Activated T-helper 2 cell treated with anti-CD3 and anti-CD28 coated beads, Interferon-gamma antibody, Interleukin-2, Interleukin-4, amounts not matched to agents 10 μg/mL and 5 μg/mL and 100 μg/mL, durations not matched to agents 14 hours and 24 hours and 36 hours (primary cell): ENCODE data around the gene GRM1. TPM values are rescaled to one million over a fixed set of nuclear protein-coding genes. Genes with fewer than 3 reads are reported as not detected.

Experiments
- DNase-seq: peaks from one replicate; pipeline ENCODE4 v3.0.0; 2021; ENCODE audit warnings: low spot score
- H3K27ac Mint-ChIP-seq: one replicate; pipeline ENCODE4 v1.8.0; 2021; ENCODE audit warnings: mixed read lengths
- H3K27me3 Mint-ChIP-seq: one replicate; pipeline ENCODE4 v1.8.0; 2021; ENCODE audit warnings: low read depth, mixed read lengths
- H3K36me3 Mint-ChIP-seq: one replicate; pipeline ENCODE4 v1.8.0; 2021; ENCODE audit warnings: low read depth, mixed read lengths
- H3K4me1 Mint-ChIP-seq: one replicate; pipeline ENCODE4 v1.8.0; 2021; ENCODE audit warnings: low read depth, mixed read lengths
- H3K4me3 Mint-ChIP-seq: one replicate; pipeline ENCODE4 v1.8.0; 2021; ENCODE audit warnings: low read depth, mild to moderate bottlenecking, moderate library complexity, mixed read lengths
- H3K9me3 Mint-ChIP-seq: one replicate; pipeline ENCODE4 v1.8.0; 2021; ENCODE audit warnings: mixed read lengths
- intact Hi-C: fragments of 100-400 bp; cut with micrococcal nuclease; formaldehyde crosslinking; loops from one replicate; pipeline ENCODE4 v1.15.1; 2023
- total RNA-seq: library from RNA; stranded (reverse); gene quantifications from 2 replicates; pipeline ENCODE4 v1.2.3, GENCODE V29; 2022

Gene GRM1
- total RNA-seq, 1 donor from 2014 or later = not detected

DNA sequence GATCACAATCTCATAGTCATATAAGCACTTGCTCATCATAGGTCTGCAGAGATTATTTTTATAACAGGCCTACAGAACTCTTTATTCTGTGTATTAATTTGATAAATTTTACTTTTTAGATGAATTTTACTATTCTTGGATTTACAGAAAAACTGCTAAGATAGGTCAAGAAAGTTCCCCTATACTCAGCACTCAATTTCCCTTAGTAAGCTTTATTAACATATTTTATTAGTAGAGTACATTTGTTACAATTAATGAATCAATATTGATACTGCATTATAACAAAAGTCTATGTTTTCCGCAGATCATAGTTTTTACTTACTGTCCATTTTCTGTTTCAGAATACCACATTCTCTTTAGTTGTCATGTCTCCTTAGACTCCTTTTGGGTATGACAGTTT, 148.9 kb downstream of the GRM1 start:
- Mint-ChIP-seq H3K4me1 (no peaks in the 10 kb centered on the region), H3K9me3 (no peaks in the 10 kb centered on the region), H3K27ac (no peak overlapping the region), H3K4me3 (no peak overlapping the region), H3K36me3 (no peaks in the 10 kb centered on the region), H3K27me3 (no peaks in the 10 kb centered on the region)
- intact Hi-C loops = no loop called here
- no peak for DNase-seq

DNA sequence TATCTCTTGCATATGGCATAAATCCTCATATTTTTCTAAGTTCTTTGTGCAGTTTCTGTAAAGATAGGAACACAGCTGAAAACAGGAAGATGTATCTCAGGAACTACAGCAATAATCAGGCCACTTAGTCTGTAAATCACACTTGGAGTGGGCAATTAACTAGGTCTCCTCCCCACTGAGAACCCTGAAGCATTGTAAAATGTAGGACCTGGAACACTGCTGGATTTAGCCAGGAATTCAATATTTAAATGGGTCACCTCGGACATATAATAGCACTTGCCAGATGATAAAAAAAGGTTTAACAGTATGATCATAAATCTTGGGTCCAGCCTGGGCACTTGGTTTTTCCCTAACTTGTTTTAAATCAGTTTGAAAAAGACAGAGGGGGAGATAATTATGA, 155.0 kb downstream of the GRM1 start:
- no peak for DNase-seq
- Mint-ChIP-seq H3K4me1 (no peaks in the 10 kb centered on the region), H3K36me3 (no peaks in the 10 kb centered on the region), H3K4me3 (no peak overlapping the region), H3K9me3 (no peaks in the 10 kb centered on the region), H3K27me3 (no peaks in the 10 kb centered on the region), H3K27ac (no peak overlapping the region)
- intact Hi-C loops = no loop called here

DNA sequence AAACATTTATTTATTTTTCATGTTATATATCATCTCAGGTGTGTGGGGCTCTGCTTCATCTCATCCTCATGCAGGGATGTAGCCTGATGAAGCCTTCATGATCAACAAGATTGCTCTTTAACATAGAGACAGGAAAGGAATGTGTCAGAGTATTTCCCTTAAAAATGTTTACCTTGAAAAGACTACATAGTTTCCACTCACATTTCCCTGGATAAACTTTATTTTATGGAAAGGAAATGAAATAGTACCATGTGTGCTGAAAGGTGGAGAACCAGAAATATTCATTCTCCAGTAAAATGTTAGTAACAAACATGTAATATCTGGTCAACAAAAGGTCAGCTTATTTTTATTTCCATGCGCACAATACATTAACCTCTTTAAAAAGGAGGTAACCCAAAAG, 155.8 kb downstream of the GRM1 start:
- no peak overlapping the region for H3K4me3 Mint-ChIP-seq
- H3K27me3 Mint-ChIP-seq = no peaks in the 10 kb centered on the region
- H3K36me3 Mint-ChIP-seq = no peaks in the 10 kb centered on the region
- H3K27ac Mint-ChIP-seq = no peak overlapping the region
- DNase-seq = no peak
- no peaks in the 10 kb centered on the region for H3K9me3 Mint-ChIP-seq
- no peaks in the 10 kb centered on the region for H3K4me1 Mint-ChIP-seq
- intact Hi-C loops = no loop called here

DNA sequence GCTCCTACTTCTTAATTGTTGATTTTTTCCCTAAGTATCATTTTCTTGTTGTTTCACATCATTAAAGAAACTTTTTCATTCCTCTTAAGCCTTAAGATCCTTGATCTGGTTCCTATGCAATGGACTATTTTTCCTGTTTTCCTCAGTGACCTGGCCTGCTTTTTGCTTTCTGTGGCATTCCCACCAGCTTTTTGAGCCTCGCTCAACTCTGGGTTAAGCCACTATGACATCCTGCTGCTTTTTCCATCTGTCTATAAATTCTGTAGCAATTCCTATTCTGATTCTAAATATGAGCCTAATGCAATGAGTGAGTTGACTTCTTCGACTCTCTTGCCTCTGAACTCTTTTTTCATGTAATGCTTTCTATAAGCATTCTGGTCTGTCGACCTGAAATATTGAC, 160.3 kb downstream of the GRM1 start:
- Mint-ChIP-seq H3K9me3 (no peaks in the 10 kb centered on the region), H3K27me3 (no peaks in the 10 kb centered on the region), H3K4me1 (no peaks in the 10 kb centered on the region), H3K4me3 (no peak overlapping the region), H3K27ac (no peak overlapping the region), H3K36me3 (no peaks in the 10 kb centered on the region)
- DNase-seq = no peak
- intact Hi-C loops = no loop called here

DNA sequence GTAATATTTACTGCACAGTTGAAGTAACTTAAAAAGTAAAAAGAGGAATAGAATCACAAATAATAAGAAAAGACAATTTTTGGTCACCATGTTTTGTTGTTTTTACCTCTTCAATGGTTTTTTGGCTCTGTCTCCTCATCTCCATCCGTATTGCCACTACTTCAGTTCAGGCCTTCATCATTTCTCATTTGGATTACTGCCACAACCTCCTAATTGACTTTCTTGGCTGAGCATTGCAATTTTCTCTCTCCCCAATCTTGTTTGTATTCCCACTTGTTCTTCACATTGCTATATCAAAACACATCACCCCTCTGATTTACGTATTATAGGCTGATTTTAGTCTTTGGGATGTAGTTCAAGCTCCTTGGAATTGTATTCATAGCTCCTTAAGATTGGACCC, 161.7 kb downstream of the GRM1 start:
- Mint-ChIP-seq H3K36me3 (no peaks in the 10 kb centered on the region), H3K27me3 (no peaks in the 10 kb centered on the region), H3K4me1 (no peaks in the 10 kb centered on the region), H3K4me3 (no peak overlapping the region), H3K27ac (no peak overlapping the region), H3K9me3 (no peaks in the 10 kb centered on the region)
- intact Hi-C loops = no loop called here
- DNase-seq = no peak

DNA sequence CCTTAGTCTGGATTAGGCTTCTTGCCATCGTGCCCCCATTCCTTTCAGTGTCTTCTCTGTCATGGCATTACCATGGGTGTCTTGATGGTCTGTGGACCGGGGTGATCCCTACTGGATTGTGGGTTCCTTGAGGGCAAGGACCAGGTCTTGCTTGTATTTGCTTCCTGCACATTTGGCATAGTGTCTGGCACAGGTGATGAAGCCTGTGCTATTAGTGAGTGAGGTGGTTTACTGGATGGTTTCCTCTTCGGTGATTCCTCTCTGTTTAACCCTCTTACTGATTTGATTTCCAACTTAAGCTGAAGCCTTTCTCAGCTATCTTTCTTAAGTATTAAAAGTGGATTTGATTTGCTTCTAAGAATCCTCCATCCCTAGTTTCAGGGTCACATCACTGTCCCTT, 162.3 kb downstream of the GRM1 start:
- DNase-seq = no peak
- Mint-ChIP-seq H3K27ac (no peak overlapping the region), H3K27me3 (no peaks in the 10 kb centered on the region), H3K4me3 (no peak overlapping the region), H3K4me1 (no peaks in the 10 kb centered on the region), H3K9me3 (no peaks in the 10 kb centered on the region), H3K36me3 (no peaks in the 10 kb centered on the region)
- intact Hi-C loops = no loop called here

DNA sequence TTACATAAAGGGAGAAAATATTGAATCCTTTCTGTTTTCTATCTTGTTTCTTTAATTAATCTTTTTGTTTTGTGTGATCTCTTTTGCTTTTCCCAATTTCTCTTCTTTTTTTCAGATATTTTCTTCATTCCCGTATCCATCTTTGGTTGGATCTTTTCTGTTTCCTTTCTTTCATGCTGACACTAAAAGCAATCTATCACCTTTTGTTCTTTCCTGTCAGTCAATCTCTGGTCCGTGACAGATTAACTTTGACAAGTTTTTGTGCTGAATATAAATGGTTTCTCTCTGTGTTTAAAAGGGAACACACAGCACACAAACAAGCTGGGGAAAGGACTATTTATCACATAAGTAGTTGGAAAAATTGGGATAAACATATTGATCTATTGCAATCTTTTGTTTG, 162.8 kb downstream of the GRM1 start:
- no peaks in the 10 kb centered on the region for H3K27me3 Mint-ChIP-seq
- no peak for DNase-seq
- intact Hi-C loops = no loop called here
- no peak overlapping the region for H3K4me3 Mint-ChIP-seq
- no peaks in the 10 kb centered on the region for H3K36me3 Mint-ChIP-seq
- no peak overlapping the region for H3K27ac Mint-ChIP-seq
- no peaks in the 10 kb centered on the region for H3K9me3 Mint-ChIP-seq
- no peaks in the 10 kb centered on the region for H3K4me1 Mint-ChIP-seq

DNA sequence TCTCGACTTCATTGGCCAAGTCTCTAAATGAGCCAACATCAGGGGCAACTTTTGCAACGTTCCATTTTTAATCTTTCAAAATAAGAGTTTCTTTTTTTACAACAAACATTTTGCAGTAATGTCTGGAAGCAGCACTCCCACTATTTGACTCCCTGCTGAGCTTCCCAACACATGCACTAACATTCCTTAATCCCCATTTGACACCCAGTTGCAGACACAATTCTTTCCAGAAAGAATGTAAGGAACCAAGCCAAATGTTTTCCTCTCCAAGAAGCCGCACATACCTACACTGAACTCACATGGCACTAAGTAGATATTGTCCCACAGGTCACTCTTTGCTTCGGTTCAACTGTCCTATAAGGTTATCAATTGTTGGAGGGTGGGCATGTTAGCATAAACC, 165.6 kb downstream of the GRM1 start:
- no peaks in the 10 kb centered on the region for H3K4me1 Mint-ChIP-seq
- DNase-seq = no peak
- H3K36me3 Mint-ChIP-seq = no peaks in the 10 kb centered on the region
- H3K4me3 Mint-ChIP-seq = no peak overlapping the region
- no peaks in the 10 kb centered on the region for H3K27me3 Mint-ChIP-seq
- H3K9me3 Mint-ChIP-seq = no peaks in the 10 kb centered on the region
- intact Hi-C loops = no loop called here
- H3K27ac Mint-ChIP-seq = no peak overlapping the region

DNA sequence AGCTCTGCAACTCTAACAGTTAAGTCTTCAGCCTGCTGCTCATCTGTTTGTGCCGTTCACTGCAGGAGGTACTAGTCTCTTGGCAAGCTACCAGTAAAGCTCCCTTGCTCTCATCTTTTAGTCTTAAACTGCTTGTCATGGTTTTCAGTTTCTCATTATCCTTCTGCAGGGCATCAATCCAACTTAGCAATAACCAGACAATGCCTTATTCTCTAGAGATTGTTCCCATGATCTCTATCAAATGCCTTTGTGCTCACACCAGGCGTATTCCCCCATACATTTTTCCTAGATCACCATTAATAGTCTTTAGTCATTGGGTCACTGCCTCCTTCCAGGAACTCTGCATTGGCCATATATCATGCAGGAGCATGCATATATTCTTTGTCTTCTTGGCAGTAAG, 171.3 kb downstream of the GRM1 start:
- H3K27me3 Mint-ChIP-seq = no peaks in the 10 kb centered on the region
- no peaks in the 10 kb centered on the region for H3K36me3 Mint-ChIP-seq
- no peaks in the 10 kb centered on the region for H3K4me1 Mint-ChIP-seq
- intact Hi-C loops = no loop called here
- no peaks in the 10 kb centered on the region for H3K9me3 Mint-ChIP-seq
- no peak for DNase-seq
- H3K4me3 Mint-ChIP-seq = no peak overlapping the region
- no peak overlapping the region for H3K27ac Mint-ChIP-seq

DNA sequence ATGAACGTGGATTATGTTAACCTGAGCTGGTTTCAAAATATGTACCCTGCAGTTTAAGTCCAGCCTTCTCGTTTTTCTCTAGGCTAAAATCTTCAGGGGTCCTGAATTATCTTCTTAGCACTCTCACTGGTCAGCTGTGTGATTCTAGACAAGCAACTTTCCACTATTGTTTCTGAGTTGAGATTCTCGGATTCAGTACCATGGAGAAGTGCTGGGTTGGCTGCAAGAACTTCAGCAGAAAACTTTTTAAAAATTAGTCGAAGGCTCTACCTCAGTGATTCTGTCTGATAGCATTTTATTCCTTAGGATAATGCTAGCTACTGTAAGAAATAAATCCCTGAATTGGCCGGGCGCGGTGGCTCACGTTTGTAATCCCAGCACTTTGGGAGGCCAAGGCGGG, 173.7 kb downstream of the GRM1 start:
- H3K9me3 Mint-ChIP-seq = no peaks in the 10 kb centered on the region
- DNase-seq = no peak
- intact Hi-C loops = no loop called here
- no peak overlapping the region for H3K27ac Mint-ChIP-seq
- no peaks in the 10 kb centered on the region for H3K36me3 Mint-ChIP-seq
- H3K27me3 Mint-ChIP-seq = no peaks in the 10 kb centered on the region
- no peak overlapping the region for H3K4me3 Mint-ChIP-seq
- no peaks in the 10 kb centered on the region for H3K4me1 Mint-ChIP-seq

DNA sequence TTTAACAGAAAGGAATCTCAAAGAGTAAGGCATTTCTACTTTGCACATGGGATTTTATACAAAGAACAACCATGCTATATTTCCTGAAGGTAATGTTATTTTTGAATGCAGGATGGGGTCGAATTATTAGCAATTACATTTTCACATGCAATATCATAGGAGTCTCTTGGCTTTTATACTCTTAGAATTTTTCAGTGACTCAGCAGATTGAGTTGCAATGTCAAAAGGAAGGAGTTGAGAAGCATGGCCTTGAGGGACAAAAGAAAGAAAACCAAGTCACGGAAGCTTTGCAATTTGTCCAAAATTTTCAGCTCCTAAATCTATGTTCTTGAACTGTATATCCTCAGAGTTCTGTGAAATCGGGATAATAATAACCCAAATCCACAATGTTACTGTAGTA, 181.1 kb downstream of the GRM1 start:
- H3K4me3 Mint-ChIP-seq = no peak overlapping the region
- no peak overlapping the region for H3K27ac Mint-ChIP-seq
- no peaks in the 10 kb centered on the region for H3K9me3 Mint-ChIP-seq
- H3K36me3 Mint-ChIP-seq = no peaks in the 10 kb centered on the region
- intact Hi-C loops = no loop called here
- no peak for DNase-seq
- H3K27me3 Mint-ChIP-seq = no peaks in the 10 kb centered on the region
- H3K4me1 Mint-ChIP-seq = peaks cover 2% of the 10 kb centered on the region

DNA sequence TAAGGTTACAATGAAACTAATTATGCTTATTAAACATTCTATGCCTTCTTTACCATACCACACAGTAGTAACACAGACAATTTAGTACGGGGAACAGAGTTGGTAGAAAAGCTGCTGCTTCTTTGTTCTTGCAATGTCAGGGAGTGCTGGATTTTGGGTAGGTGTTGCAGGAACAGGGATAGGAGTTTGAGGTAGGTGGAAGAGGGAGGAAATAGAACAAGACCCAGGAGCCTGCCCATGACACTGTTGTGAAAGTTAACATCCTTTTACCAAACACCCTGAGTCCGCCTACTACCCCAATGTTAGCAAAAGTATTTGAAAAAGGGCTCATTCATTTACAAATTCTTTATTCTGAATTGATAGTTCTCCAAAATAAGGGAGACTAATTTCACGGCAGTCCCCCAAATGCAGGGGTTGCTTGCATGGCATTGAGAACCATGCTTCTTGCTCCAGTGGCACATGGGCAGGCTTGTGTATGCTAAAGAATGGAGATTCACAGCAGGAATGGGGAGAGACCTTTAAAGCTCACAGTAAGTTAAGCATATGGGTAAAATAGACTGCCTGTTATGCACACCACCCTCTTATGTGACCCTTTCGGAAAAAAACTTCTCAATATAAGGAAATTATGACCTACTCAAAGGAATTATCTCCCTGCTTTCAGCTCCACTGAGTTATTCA, 181.7 kb downstream of the GRM1 start:
- H3K4me1 Mint-ChIP-seq = peaks cover 2% of the 10 kb centered on the region
- H3K4me3 Mint-ChIP-seq = no peak overlapping the region
- H3K27me3 Mint-ChIP-seq = no peaks in the 10 kb centered on the region
- DNase-seq = no peak
- no peaks in the 10 kb centered on the region for H3K36me3 Mint-ChIP-seq
- intact Hi-C loops = no loop called here
- no peaks in the 10 kb centered on the region for H3K9me3 Mint-ChIP-seq
- H3K27ac Mint-ChIP-seq = no peak overlapping the region

DNA sequence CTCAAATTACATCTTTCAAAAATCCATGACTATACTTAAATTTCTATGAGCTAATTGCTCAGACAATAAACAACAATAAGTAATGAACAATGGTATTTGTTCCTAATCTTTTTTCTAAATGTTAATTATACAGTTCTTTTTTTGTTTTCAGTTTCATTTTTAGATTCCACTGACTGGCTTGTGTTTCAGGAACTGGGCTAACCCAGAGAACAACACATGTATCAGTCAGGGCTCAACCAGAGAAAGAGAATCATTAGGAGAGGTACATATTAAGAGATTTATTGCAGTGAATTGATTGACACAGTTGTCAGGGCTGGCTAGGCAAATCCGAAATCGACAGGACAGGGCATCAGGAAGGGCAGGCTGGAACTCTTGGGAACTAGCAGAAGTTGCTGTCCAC, 182.8 kb downstream of the GRM1 start:
- no peaks in the 10 kb centered on the region for H3K27me3 Mint-ChIP-seq
- H3K4me3 Mint-ChIP-seq = no peak overlapping the region

DNA sequence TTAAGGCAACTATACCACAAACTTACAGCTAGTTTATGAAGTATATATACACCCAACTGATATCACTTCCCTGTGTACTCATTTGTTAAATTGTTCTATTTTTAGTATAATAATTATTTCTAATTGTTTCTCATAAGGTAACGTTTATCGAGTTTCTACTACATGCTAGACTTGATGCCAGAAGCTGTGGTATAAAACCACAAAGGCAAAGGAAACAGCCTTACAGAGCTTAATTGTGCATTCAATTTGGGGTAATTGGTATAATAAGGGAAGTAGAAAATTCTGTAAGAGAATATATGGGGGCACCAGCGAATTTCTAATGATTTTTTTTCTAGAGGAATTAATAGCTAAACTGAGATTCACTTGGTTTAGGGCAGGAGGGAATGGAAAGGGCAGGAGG, 183.9 kb downstream of the GRM1 start:
- no peaks in the 10 kb centered on the region for H3K9me3 Mint-ChIP-seq
- H3K4me1 Mint-ChIP-seq = peaks cover 2% of the 10 kb centered on the region
- H3K36me3 Mint-ChIP-seq = no peaks in the 10 kb centered on the region
- intact Hi-C loops = no loop called here
- DNase-seq = no peak
- H3K27ac Mint-ChIP-seq = no peak overlapping the region
- no peak overlapping the region for H3K4me3 Mint-ChIP-seq
- H3K27me3 Mint-ChIP-seq = no peaks in the 10 kb centered on the region

More for the DNA sequence above, 182.8 kb downstream of the GRM1 start:
- intact Hi-C loops = no loop called here
- Mint-ChIP-seq H3K36me3 (no peaks in the 10 kb centered on the region), H3K27ac (no peak overlapping the region), H3K9me3 (no peaks in the 10 kb centered on the region), H3K4me1 (peaks cover 2% of the 10 kb centered on the region)
- DNase-seq = no peak
